ENCODE data around the gene TMEM272. TPM values are rescaled to one million over a fixed set of nuclear protein-coding genes. Genes with fewer than 3 reads are reported as not detected.
A peak's percentile ranks its signal among the peaks of the same experiment; 100 is the strongest.

TMEM272 gene
- total RNA-seq, 2 donors from 2014 or later = not detected

GRCh38 chr13:51785712-51786424 is 59.1 kb downstream of the TMEM272 start:
- 17 to 20% methylated on average over 3 to 12 of the region's 12 CpGs for WGBS, 2 donors
- intact Hi-C loops (cut with DNase I) = no loop called here
- Histone ChIP-seq H3K9me3 (no peaks in the 10 kb centered on the region), H3K4me3 (no peak overlapping the region), H3K36me3 (replicated peaks in 1 of 2; ENCODE audit: insufficient read depth in 1 of 2, low read depth in 2 of 2) (no peaks in the 10 kb centered on the region), H3K4me1 (peaks cover 89% of the 10 kb centered on the region), H3K27ac (peak overlapping the region; percentile 80 to 95 (median 90)), H3K27me3 (no peaks in the 10 kb centered on the region)
- TF ChIP-seq POLR2A (IDR thresholded peaks at IDR 0.05) (no peak), CTCF (IDR thresholded peaks at IDR 0.05) (no peak)
- ATAC-seq (no peak), DNase-seq (peak; percentile 62 to 78 (median 75))

- WGBS, 2 donors = 57 to 100% methylated on average over 1 of the region's 1 CpG
- no peak for ATAC-seq
Measured at GRCh38 chr13:51784097-51784496, 60.9 kb downstream of the TMEM272 start.

GRCh38 chr13:51783428-51784094 is 61.4 kb downstream of the TMEM272 start:
- H3K27me3 ChIP-seq = no peaks in the 10 kb centered on the region
- no peak for ATAC-seq
- no peak for TF ChIP-seq POLR2A (IDR thresholded peaks at IDR 0.05)
- no peak for TF ChIP-seq CTCF (IDR thresholded peaks at IDR 0.05)
- no peaks in the 10 kb centered on the region for H3K9me3 ChIP-seq
- WGBS, 2 donors = 56 to 61% methylated on average over 9 of the region's 9 CpGs
- H3K36me3 ChIP-seq (replicated peaks in 1 of 2; ENCODE audit: insufficient read depth in 1 of 2, low read depth in 2 of 2) = no peaks in the 10 kb centered on the region
- intact Hi-C loops (cut with DNase I) = no loop called here
- peak overlapping the region; percentile 89 to 95 (median 90) for H3K27ac ChIP-seq
- H3K4me3 ChIP-seq = no peak overlapping the region
- H3K4me1 ChIP-seq = peaks cover 94% of the 10 kb centered on the region
- peak in 2 of 4 donors; percentile 32 to 62 for DNase-seq

More at GRCh38 chr13:51784097-51784496, 60.9 kb downstream of the TMEM272 start:
- no peaks in the 10 kb centered on the region for H3K36me3 ChIP-seq (replicated peaks in 1 of 2; ENCODE audit: insufficient read depth in 1 of 2, low read depth in 2 of 2)
- peak overlapping the region; percentile 80 to 95 (median 90) for H3K27ac ChIP-seq
- no peak overlapping the region for H3K4me3 ChIP-seq
- DNase-seq = peak in 1 of 4 donors; percentile 45
- no peaks in the 10 kb centered on the region for H3K9me3 ChIP-seq
- peaks cover 94% of the 10 kb centered on the region for H3K4me1 ChIP-seq
- intact Hi-C loops (cut with DNase I) = no loop called here
- no peaks in the 10 kb centered on the region for H3K27me3 ChIP-seq
- TF ChIP-seq CTCF (IDR thresholded peaks at IDR 0.05) = no peak

GRCh38 chr13:51782026-51782710 is 62.8 kb downstream of the TMEM272 start:
- DNase-seq (peak; percentile 95 to 97 (median 96)), ATAC-seq (peak; percentile 84)
- Histone ChIP-seq H3K36me3 (replicated peaks in 1 of 2; ENCODE audit: insufficient read depth in 1 of 2, low read depth in 2 of 2) (no peaks in the 10 kb centered on the region), H3K4me3 (no peak overlapping the region), H3K27me3 (no peaks in the 10 kb centered on the region), H3K27ac (peak overlapping the region; percentile 89 to 95 (median 90)), H3K9me3 (no peaks in the 10 kb centered on the region), H3K4me1 (peaks cover 97% of the 10 kb centered on the region)
- WGBS, 2 donors = 27 to 31% methylated on average over 14 to 15 of the region's 15 CpGs
- intact Hi-C loops (cut with DNase I) = no loop called here
- no peak for TF ChIP-seq CTCF (IDR thresholded peaks at IDR 0.05)
- peak in 2 of 3 donors; percentile 51 to 64 for TF ChIP-seq POLR2A (IDR thresholded peaks at IDR 0.05)
